ENCODE data around the gene NRXN2. TPM values are rescaled to one million over a fixed set of nuclear protein-coding genes. Genes with fewer than 3 reads are reported as not detected.
A peak's percentile ranks its signal among the peaks of the same experiment; 100 is the strongest.

The NRXN2 gene
- total RNA-seq, 1 experiment from 2014 or later = 0.15 TPM

DNA sequence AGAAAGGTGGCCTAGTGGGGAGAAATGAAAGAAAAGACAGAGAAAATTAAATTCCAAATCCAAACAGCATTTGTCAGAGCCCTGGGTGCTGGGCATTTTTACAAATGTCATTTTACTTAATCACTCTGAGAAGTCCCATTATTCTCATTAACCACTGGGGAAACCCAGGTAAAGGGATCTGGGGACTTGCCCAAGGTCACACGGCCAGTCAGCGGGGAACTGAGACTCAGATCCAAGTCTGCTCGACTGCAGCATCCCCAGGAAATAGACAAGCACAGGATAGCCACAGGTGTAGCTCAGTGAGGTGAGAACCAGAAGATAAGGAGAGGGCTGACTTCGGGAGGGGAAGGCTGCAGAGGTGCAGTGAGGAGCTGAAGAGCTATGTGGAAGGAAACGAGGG, 7.9 kb downstream of the NRXN2 start:
- DNase-seq (ENCODE audit: low read depth, low spot score) (no peak), ATAC-seq (no peak)
- H3K4me1 ChIP-seq (ENCODE audit: control insufficient read depth, insufficient read depth, low read length) = peaks cover 10% of the 10 kb centered on the region; the same call in 1 of the 2 replicates
- no TSS peak for BruUV-seq (replicated peaks)
- H3K27ac ChIP-seq (ENCODE audit: low read length) = no peak overlapping the region
- H3K4me3 ChIP-seq (ENCODE audit: low read depth in 2 of 2, low read length in 2 of 2) = no peak overlapping the region
- no peaks in the 10 kb centered on the region for H3K9me3 ChIP-seq (ENCODE audit: control insufficient read depth, insufficient read depth, low read depth, low read length)
- H3K36me3 ChIP-seq (ENCODE audit: control insufficient read depth, insufficient read depth, low read length) = no peaks in the 10 kb centered on the region
- POLR2A ChIA-PET = interaction anchor here (0.5 to 0.6 kb wide), 2 partner anchors 301 to 771 kb away, joined by 5 to 8 read pairs; no protein-coding TSS in a partner anchor
- in situ Hi-C loops (cut with HindIII; ENCODE audit: low pct_unique_long_range_greater_than_20kb, low sequenced_read_pairs) = no loop called here
- CTCF ChIA-PET = interaction anchor here (0.9 kb wide), 1 partner anchor 359 kb away, joined by 6 read pairs; no protein-coding TSS in a partner anchor
- TF ChIP-seq TCF7L2 (IDR thresholded peaks at IDR 0.05; ENCODE audit: low read depth, low read length) = no peak
- TF ChIP-seq, protein P1, sequence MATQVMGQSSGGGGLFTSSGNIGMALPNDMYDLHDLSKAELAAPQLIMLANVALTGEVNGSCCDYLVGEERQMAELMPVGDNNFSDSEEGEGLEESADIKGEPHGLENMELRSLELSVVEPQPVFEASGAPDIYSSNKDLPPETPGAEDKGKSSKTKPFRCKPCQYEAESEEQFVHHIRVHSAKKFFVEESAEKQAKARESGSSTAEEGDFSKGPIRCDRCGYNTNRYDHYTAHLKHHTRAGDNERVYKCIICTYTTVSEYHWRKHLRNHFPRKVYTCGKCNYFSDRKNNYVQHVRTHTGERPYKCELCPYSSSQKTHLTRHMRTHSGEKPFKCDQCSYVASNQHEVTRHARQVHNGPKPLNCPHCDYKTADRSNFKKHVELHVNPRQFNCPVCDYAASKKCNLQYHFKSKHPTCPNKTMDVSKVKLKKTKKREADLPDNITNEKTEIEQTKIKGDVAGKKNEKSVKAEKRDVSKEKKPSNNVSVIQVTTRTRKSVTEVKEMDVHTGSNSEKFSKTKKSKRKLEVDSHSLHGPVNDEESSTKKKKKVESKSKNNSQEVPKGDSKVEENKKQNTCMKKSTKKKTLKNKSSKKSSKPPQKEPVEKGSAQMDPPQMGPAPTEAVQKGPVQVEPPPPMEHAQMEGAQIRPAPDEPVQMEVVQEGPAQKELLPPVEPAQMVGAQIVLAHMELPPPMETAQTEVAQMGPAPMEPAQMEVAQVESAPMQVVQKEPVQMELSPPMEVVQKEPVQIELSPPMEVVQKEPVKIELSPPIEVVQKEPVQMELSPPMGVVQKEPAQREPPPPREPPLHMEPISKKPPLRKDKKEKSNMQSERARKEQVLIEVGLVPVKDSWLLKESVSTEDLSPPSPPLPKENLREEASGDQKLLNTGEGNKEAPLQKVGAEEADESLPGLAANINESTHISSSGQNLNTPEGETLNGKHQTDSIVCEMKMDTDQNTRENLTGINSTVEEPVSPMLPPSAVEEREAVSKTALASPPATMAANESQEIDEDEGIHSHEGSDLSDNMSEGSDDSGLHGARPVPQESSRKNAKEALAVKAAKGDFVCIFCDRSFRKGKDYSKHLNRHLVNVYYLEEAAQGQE (IDR thresholded peaks at IDR 0.05; ENCODE audit: insufficient read depth in 1 of 2, low read depth in 2 of 2, low read length in 1 of 2) = no peak
- TF ChIP-seq POLR2AphosphoS5 (IDR thresholded peaks at IDR 0.05; ENCODE audit: low read depth, low read length) = no peak
- no peak for TF ChIP-seq CTCF (IDR thresholded peaks at IDR 0.05)
- TF ChIP-seq SIN3A (IDR thresholded peaks at IDR 0.05; ENCODE audit: borderline replicate concordance, insufficient read depth, low read depth, low read length) = no peak
- intact Hi-C loops (cut with micrococcal nuclease; ENCODE audit: unreplicated experiment) = no loop called here
- H3K27me3 ChIP-seq (ENCODE audit: control insufficient read depth, insufficient read depth, low read length) = peaks cover 2% of the 10 kb centered on the region; the same call in 1 of the 2 replicates

DNA sequence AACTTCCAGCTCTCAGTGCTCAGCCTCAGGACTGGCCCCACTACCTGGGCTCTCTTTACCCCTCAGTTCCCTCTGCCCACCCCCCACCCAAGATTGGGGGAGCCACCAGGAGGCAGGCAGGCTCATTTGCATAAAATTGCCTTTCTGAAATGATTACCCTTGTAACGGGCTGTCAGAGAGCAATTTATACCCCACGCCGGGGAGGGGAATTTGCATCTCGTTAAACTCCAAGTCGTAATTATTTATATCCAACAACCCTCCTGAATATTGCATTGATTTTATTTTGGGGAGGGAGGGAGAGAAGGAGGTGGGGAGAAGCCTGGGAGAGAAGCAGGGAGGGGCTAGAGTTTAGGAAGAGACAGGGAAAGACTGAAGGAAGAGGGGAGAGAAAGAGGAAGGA, 8.3 kb downstream of the NRXN2 start:
- Histone ChIP-seq H3K4me1 (ENCODE audit: control insufficient read depth, insufficient read depth, low read length) (peaks cover 10% of the 10 kb centered on the region; the same call in 1 of the 2 replicates), H3K27me3 (ENCODE audit: control insufficient read depth, insufficient read depth, low read length) (peaks cover 2% of the 10 kb centered on the region; the same call in 1 of the 2 replicates), H3K36me3 (ENCODE audit: control insufficient read depth, insufficient read depth, low read length) (no peaks in the 10 kb centered on the region), H3K27ac (ENCODE audit: low read length) (no peak overlapping the region), H3K9me3 (ENCODE audit: control insufficient read depth, insufficient read depth, low read depth, low read length) (no peaks in the 10 kb centered on the region), H3K4me3 (ENCODE audit: low read depth in 2 of 2, low read length in 2 of 2) (no peak overlapping the region)
- ChIA-PET POLR2A (no interaction called here), CTCF (no interaction called here)
- no peak for TF ChIP-seq SIN3A (IDR thresholded peaks at IDR 0.05; ENCODE audit: borderline replicate concordance, insufficient read depth, low read depth, low read length)
- no peak for TF ChIP-seq TCF7L2 (IDR thresholded peaks at IDR 0.05; ENCODE audit: low read depth, low read length)
- DNase-seq (ENCODE audit: low read depth, low spot score) = no peak
- intact Hi-C loops (cut with micrococcal nuclease; ENCODE audit: unreplicated experiment) (no loop called here), in situ Hi-C loops (cut with HindIII; ENCODE audit: low pct_unique_long_range_greater_than_20kb, low sequenced_read_pairs) (no loop called here)
- no TSS peak for BruUV-seq (replicated peaks)
- ATAC-seq = no peak

- no peak for TF ChIP-seq POLR2AphosphoS5 (IDR thresholded peaks at IDR 0.05; ENCODE audit: low read depth, low read length)
- TF ChIP-seq, protein P1 (IDR thresholded peaks at IDR 0.05; ENCODE audit: insufficient read depth in 1 of 2, low read depth in 2 of 2, low read length in 1 of 2) = peak; percentile 60 to 71; a peak in 1 of 4 replicates
- Histone ChIP-seq H3K36me3 (ENCODE audit: control insufficient read depth, insufficient read depth, low read length) (no peaks in the 10 kb centered on the region), H3K4me1 (ENCODE audit: control insufficient read depth, insufficient read depth, low read length) (peaks cover 10% of the 10 kb centered on the region; the same call in 1 of the 2 replicates), H3K9me3 (ENCODE audit: control insufficient read depth, insufficient read depth, low read depth, low read length) (no peaks in the 10 kb centered on the region), H3K4me3 (ENCODE audit: low read depth in 2 of 2, low read length in 2 of 2) (no peak overlapping the region), H3K27me3 (ENCODE audit: control insufficient read depth, insufficient read depth, low read length) (peaks cover 5% of the 10 kb centered on the region), H3K27ac (ENCODE audit: low read length) (no peak overlapping the region)
- ChIA-PET POLR2A (no interaction called here), CTCF (no interaction called here)
- in situ Hi-C loops (cut with HindIII; ENCODE audit: low pct_unique_long_range_greater_than_20kb, low sequenced_read_pairs) = no loop called here
- ATAC-seq (no peak), DNase-seq (ENCODE audit: low read depth, low spot score) (no peak)
- intact Hi-C loops (cut with micrococcal nuclease; ENCODE audit: unreplicated experiment) = no loop called here
- BruUV-seq (replicated peaks) = no TSS peak
Measured at GRCh38 chr11:64713781-64714363, 9.1 kb downstream of the NRXN2 start.
